NK-92 (cell line): ENCODE data around the gene SCGN.
"Not testable (repeated sequence)": the region's sequence is repeated elsewhere in the genome, so short reads cannot be mapped to it uniquely, and the experiment has no call there.

Experiments used
- DNase-seq: peaks from one replicate; lab custom pipeline; 2025; ENCODE audit not compliant: unreplicated experiment; lab: John Stamatoyannopoulos, UW

SCGN gene

GRCh38 chr6:25726122-25726911, 74.3 kb downstream of the SCGN start:
- no peak for DNase-seq

GRCh38 chr6:25727028-25727427, 75.0 kb downstream of the SCGN start:
- no peak for DNase-seq

- no peak for DNase-seq
These were observed 78.9 kb downstream of the SCGN start for GRCh38 chr6:25730907-25731306.

- no peak for DNase-seq
These were observed 79.7 kb downstream of the SCGN start for GRCh38 chr6:25731721-25732120.

- DNase-seq, result no peak
These were observed 80.6 kb downstream of the SCGN start for GRCh38 chr6:25732468-25733198.

GRCh38 chr6:25735261-25735660, 83.2 kb downstream of the SCGN start:
- DNase-seq, result no peak

GRCh38 chr6:25743868-25744267, 91.9 kb downstream of the SCGN start:
- DNase-seq, result no peak

GRCh38 chr6:25745836-25746235, 93.8 kb downstream of the SCGN start:
- DNase-seq, result no peak

- DNase-seq, result no peak
These were observed 95.0 kb downstream of the SCGN start for GRCh38 chr6:25746968-25747367.

GRCh38 chr6:25747477-25747876, 95.5 kb downstream of the SCGN start:
- no peak for DNase-seq

GRCh38 chr6:25748049-25748448, 96.0 kb downstream of the SCGN start:
- DNase-seq, result no peak

- not testable (repeated sequence) for DNase-seq
These were observed 96.8 kb downstream of the SCGN start for GRCh38 chr6:25748601-25749517.

- DNase-seq, result no peak
These were observed 97.8 kb downstream of the SCGN start for GRCh38 chr6:25749837-25750236.

- DNase-seq, result no peak
These were observed 98.9 kb downstream of the SCGN start for GRCh38 chr6:25750906-25751305.
